HCT116 (cell line): ENCODE measurements around the gene HYI. TPM values are rescaled to one million over a fixed set of nuclear protein-coding genes. Genes with fewer than 3 reads are reported as not detected.

Experiments
- ATAC-seq: fragments of 200-7000 bp; cut with Tn5 transposase; 2 replicates; pipeline ENCODE4 v1.9.1; 2020; ENCODE audit warnings: mild to moderate bottlenecking, moderate library complexity
- BruUV-seq: library from RNA; stranded (reverse); fragments of 400-500 nt; replicated peaks from 2 replicates; lab custom pipeline; 2021; lab: Mats Ljungman, UMichigan
- CTCF ChIA-PET: fragments of 300-600 bp; sonication (Branson Sonifier 250); formaldehyde crosslinking; loops from one replicate; lab custom pipeline; 2021; ENCODE audit warnings: antibody characterized with exemption; lab: Charles Lee
- POLR2A ChIA-PET: fragments of 300-600, 350-600 bp; sonication (Branson Sonifier 250); formaldehyde crosslinking; loops from one replicate; lab custom pipeline; 2021; ENCODE audit warnings: antibody characterized with exemption; lab: Charles Lee
- RAD21 ChIA-PET, 2 experiments: fragments of 300-600 bp; sonication (Branson Sonifier 250); formaldehyde crosslinking; loops; one replicate each; lab custom pipeline; 2023; ENCODE audit warnings: low total read pairs in 2 of 2; ENCODE audit not compliant: uncharacterized antibody in 2 of 2, unreplicated experiment in 2 of 2, low non-redundant PET in 1 of 2; lab: Charles Lee
- DNase-seq: peaks from one replicate; pipeline ENCODE4 v3.0.0-alpha.2; 2010; ENCODE audit warnings: low read depth, low spot score
- H2AFZ ChIP-seq: fragments of 200-600 bp; shearing (Covaris generic), sonication (generic); 2 replicates; pipeline ENCODE4 v1.6.1; 2017; ENCODE audit warnings: low read depth, mixed run types, mixed read lengths, antibody characterized with exemption, low read length; ENCODE audit not compliant: poor library complexity, severe bottlenecking
- H3K27ac ChIP-seq: 2 replicates; pipeline ENCODE4 v1.5.1; 2012; ENCODE audit warnings: low read depth, low read length
- H3K27me3 ChIP-seq: fragments of 200-600 bp; sonication (generic); 2 replicates; pipeline ENCODE4 v1.6.1; 2016; ENCODE audit warnings: mixed run types, low read length, mixed read lengths; ENCODE audit not compliant: insufficient read depth
- H3K36me3 ChIP-seq, 2 experiments: fragments of 200-500 bp in 1 of 2; fragments of 200-600 bp in 1 of 2; sonication (Bioruptor generic) in 1 of 2; sonication (generic) in 1 of 2; 2 replicates each; pipeline versions ENCODE4 v1.5.1 to v1.6.1; 2014 to 2016; ENCODE audit warnings: low read length in 2 of 2, inconsistent platforms in 1 of 2, mixed read lengths in 1 of 2, mixed run types in 1 of 2; ENCODE audit not compliant: insufficient read depth in 2 of 2, control insufficient read depth in 1 of 2
- H3K4me1 ChIP-seq, 2 experiments: fragments of 200-600 bp in 1 of 2; sonication (generic) in 1 of 2; 2 replicates each; pipeline versions ENCODE4 v1.5.1 to v1.6.1; 2012 to 2017; ENCODE audit warnings: low read length in 2 of 2, inconsistent platforms in 1 of 2, mild to moderate bottlenecking in 1 of 2, mixed read lengths in 1 of 2, mixed run types in 1 of 2, moderate library complexity in 1 of 2; ENCODE audit not compliant: insufficient read depth in 2 of 2, control insufficient read depth in 1 of 2
- H3K4me2 ChIP-seq: fragments of 200-600 bp; sonication (generic); 2 replicates; pipeline ENCODE4 v1.6.1; 2017; ENCODE audit warnings: mixed run types, low read length, mixed read lengths
- H3K4me3 ChIP-seq, 2 experiments: fragments of 200-600 bp in 1 of 2; sonication (generic) in 1 of 2; replicated peaks in 1 of 2; 2 replicates each; pipeline ENCODE4 v1.5.1; 2011 to 2016; ENCODE audit warnings: low read length in 2 of 2, control low read depth in 1 of 2, low read depth in 1 of 2, mild to moderate bottlenecking in 1 of 2, mixed read lengths in 1 of 2, mixed run types in 1 of 2
- H3K79me2 ChIP-seq: fragments of 200-600 bp; sonication (generic); 2 replicates; pipeline ENCODE4 v1.6.1; 2017; ENCODE audit warnings: mild to moderate bottlenecking, mixed run types, low read length, moderate library complexity, mixed read lengths; ENCODE audit not compliant: insufficient read depth
- H3K9ac ChIP-seq: fragments of 200-600 bp; sonication (generic); 2 replicates; pipeline ENCODE4 v1.6.1; 2016; ENCODE audit warnings: low read length, mixed read lengths
- H3K9me2 ChIP-seq: fragments of 200-600 bp; sonication (generic), shearing (Covaris generic); 2 replicates; pipeline ENCODE4 v1.6.1; 2017; ENCODE audit warnings: mixed run types, mild to moderate bottlenecking, moderate library complexity; ENCODE audit not compliant: insufficient read depth
- H3K9me3 ChIP-seq, 2 experiments: fragments of 200-500 bp in 1 of 2; fragments of 200-600 bp in 1 of 2; sonication (Bioruptor generic) in 1 of 2; sonication (generic) in 1 of 2; 2 replicates each; pipeline ENCODE4 v1.6.1; 2014 to 2017; ENCODE audit warnings: low read length in 2 of 2, mixed read lengths in 2 of 2, inconsistent platforms in 1 of 2, low read depth in 1 of 2, mild to moderate bottlenecking in 1 of 2, mixed run types in 1 of 2, moderate library complexity in 1 of 2; ENCODE audit not compliant: control insufficient read depth in 1 of 2, insufficient read depth in 1 of 2
- H4K20me1 ChIP-seq: fragments of 200-600 bp; sonication (generic), shearing (Covaris generic); 2 replicates; pipeline ENCODE4 v1.6.1; 2017; ENCODE audit warnings: mixed run types, mild to moderate bottlenecking, moderate library complexity; ENCODE audit not compliant: insufficient read depth
- CEBPB ChIP-seq: IDR thresholded peaks from 2 replicates; pipeline ENCODE4 v1.6.1; 2012; ENCODE audit warnings: low read depth
- EGR1 ChIP-seq: IDR thresholded peaks from 2 replicates; pipeline ENCODE4 v1.6.1; 2012; ENCODE audit warnings: low read depth
- EZH2 ChIP-seq: fragments of 200-600 bp; sonication (generic); IDR thresholded peaks from 2 replicates; pipeline ENCODE4 v1.6.1; 2017; ENCODE audit warnings: antibody characterized with exemption, mixed run types
- FOSL1 ChIP-seq: IDR thresholded peaks from 2 replicates; pipeline ENCODE4 v1.6.1; 2012; ENCODE audit warnings: low read depth
- JUND ChIP-seq: IDR thresholded peaks from 2 replicates; pipeline ENCODE4 v1.6.1; 2012
- POLR2A ChIP-seq: IDR thresholded peaks from 2 replicates; pipeline ENCODE4 v1.7.0; 2011; ENCODE audit warnings: borderline replicate concordance; ENCODE audit not compliant: insufficient read depth, insufficient read length; ENCODE audit errors: extremely low read depth
- RAD21 ChIP-seq: IDR thresholded peaks from 2 replicates; pipeline ENCODE4 v1.6.1; 2012; ENCODE audit warnings: low read depth, mild to moderate bottlenecking
- SP1 ChIP-seq: IDR thresholded peaks from 2 replicates; pipeline ENCODE4 v1.6.1; 2012; ENCODE audit warnings: low read depth
- SRF ChIP-seq: IDR thresholded peaks from 2 replicates; pipeline ENCODE4 v1.6.1; 2012; ENCODE audit warnings: low read depth
- TCF7L2 ChIP-seq: IDR thresholded peaks from 2 replicates; pipeline ENCODE4 v1.7.0; 2011; ENCODE audit warnings: borderline replicate concordance, inconsistent platforms; ENCODE audit not compliant: insufficient read depth, insufficient read length; ENCODE audit errors: extremely low read depth
- YY1 ChIP-seq: IDR thresholded peaks from 2 replicates; pipeline ENCODE4 v1.6.1; 2011; ENCODE audit warnings: low read length, low read depth, moderate library complexity, mild to moderate bottlenecking; ENCODE audit not compliant: insufficient replicate concordance; ENCODE audit errors: extremely low read depth
- ZFX ChIP-seq: fragments of 450-650 bp; IDR thresholded peaks from 2 replicates; pipeline ENCODE4 v1.6.1; 2017
- ZNF274 ChIP-seq: fragments of 200-500 bp; sonication (Bioruptor generic); IDR thresholded peaks from 2 replicates; pipeline ENCODE4 v1.6.1; 2014; ENCODE audit warnings: mild to moderate bottlenecking, low read depth, low read length, inconsistent platforms
- intact Hi-C: fragments of 100-400 bp; cut with micrococcal nuclease; formaldehyde crosslinking; loops from 2 replicates; pipeline ENCODE4 v1.10.0; 2022
- total RNA-seq: library from RNA; stranded (reverse); gene quantifications from one replicate; pipeline ENCODE4 v1.2.1, GENCODE V29; 2021; ENCODE audit not compliant: unreplicated experiment
- TF ChIP-seq, protein P1 (sequence below): IDR thresholded peaks from 2 replicates; pipeline ENCODE4 v1.6.1; 2012
- TF ChIP-seq, protein P2 (sequence below): IDR thresholded peaks from 2 replicates; pipeline ENCODE4 v1.6.1; 2012
- TF ChIP-seq, protein P3 (sequence below): IDR thresholded peaks from 2 replicates; pipeline ENCODE4 v1.6.1; 2012; ENCODE audit warnings: low read depth
- TF ChIP-seq, protein P4 (sequence below): IDR thresholded peaks from 2 replicates; pipeline ENCODE4 v1.6.1; 2011; ENCODE audit warnings: mild to moderate bottlenecking, low read length, moderate library complexity; ENCODE audit not compliant: insufficient replicate concordance; ENCODE audit errors: extremely low read depth

HYI gene
- total RNA-seq, 1 experiment from 2014 or later, result 13.9 TPM

GRCh38 chr1:43422995-43423671 lies 30.6 kb downstream of the HYI start:
- H3K79me2 ChIP-seq, result no peaks in the 10 kb centered on the region

More at GRCh38 chr1:43422995-43423671, 30.6 kb downstream of the HYI start:
- H3K4me2 ChIP-seq, result peak overlapping the region; percentile 54
- ATAC-seq (peak; percentile 55), DNase-seq (no peak)
- H3K9me3 ChIP-seq, result no peaks in the 10 kb centered on the region
- intact Hi-C loops, result no loop called here
- peaks cover 8 to 38% of the 10 kb centered on the region in 2 experiments for H3K4me1 ChIP-seq
- ChIA-PET RAD21 (no interaction called here), CTCF (no interaction called here), POLR2A (no interaction called here)
- H3K27ac ChIP-seq, result peak overlapping the region; percentile 50
- H3K36me3 ChIP-seq, result peaks cover 20 to 34% of the 10 kb centered on the region in 2 experiments; a peak in 3 of 4 replicates
- no peaks in the 10 kb centered on the region for H3K27me3 ChIP-seq
- H4K20me1 ChIP-seq, result no peaks in the 10 kb centered on the region
- H2AFZ ChIP-seq, result no peak overlapping the region
- H3K9ac ChIP-seq, result no peak overlapping the region
- H3K4me3 ChIP-seq, result no peak overlapping the region
- BruUV-seq, result no TSS peak
- H3K9me2 ChIP-seq, result no peaks in the 10 kb centered on the region
- TF ChIP-seq SP1, result no peak
- no peak for TF ChIP-seq POLR2A
- TF ChIP-seq CEBPB, result no peak
- TF ChIP-seq SRF, result no peak
- TF ChIP-seq, protein P1, sequence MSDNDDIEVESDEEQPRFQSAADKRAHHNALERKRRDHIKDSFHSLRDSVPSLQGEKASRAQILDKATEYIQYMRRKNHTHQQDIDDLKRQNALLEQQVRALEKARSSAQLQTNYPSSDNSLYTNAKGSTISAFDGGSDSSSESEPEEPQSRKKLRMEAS, result no peak
- TF ChIP-seq, protein P2, sequence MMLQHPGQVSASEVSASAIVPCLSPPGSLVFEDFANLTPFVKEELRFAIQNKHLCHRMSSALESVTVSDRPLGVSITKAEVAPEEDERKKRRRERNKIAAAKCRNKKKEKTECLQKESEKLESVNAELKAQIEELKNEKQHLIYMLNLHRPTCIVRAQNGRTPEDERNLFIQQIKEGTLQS, result no peak
- TF ChIP-seq JUND, result no peak
- TF ChIP-seq, protein P3, sequence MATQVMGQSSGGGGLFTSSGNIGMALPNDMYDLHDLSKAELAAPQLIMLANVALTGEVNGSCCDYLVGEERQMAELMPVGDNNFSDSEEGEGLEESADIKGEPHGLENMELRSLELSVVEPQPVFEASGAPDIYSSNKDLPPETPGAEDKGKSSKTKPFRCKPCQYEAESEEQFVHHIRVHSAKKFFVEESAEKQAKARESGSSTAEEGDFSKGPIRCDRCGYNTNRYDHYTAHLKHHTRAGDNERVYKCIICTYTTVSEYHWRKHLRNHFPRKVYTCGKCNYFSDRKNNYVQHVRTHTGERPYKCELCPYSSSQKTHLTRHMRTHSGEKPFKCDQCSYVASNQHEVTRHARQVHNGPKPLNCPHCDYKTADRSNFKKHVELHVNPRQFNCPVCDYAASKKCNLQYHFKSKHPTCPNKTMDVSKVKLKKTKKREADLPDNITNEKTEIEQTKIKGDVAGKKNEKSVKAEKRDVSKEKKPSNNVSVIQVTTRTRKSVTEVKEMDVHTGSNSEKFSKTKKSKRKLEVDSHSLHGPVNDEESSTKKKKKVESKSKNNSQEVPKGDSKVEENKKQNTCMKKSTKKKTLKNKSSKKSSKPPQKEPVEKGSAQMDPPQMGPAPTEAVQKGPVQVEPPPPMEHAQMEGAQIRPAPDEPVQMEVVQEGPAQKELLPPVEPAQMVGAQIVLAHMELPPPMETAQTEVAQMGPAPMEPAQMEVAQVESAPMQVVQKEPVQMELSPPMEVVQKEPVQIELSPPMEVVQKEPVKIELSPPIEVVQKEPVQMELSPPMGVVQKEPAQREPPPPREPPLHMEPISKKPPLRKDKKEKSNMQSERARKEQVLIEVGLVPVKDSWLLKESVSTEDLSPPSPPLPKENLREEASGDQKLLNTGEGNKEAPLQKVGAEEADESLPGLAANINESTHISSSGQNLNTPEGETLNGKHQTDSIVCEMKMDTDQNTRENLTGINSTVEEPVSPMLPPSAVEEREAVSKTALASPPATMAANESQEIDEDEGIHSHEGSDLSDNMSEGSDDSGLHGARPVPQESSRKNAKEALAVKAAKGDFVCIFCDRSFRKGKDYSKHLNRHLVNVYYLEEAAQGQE, result no peak
- TF ChIP-seq YY1, result no peak
- no peak for TF ChIP-seq TCF7L2
- no peak for TF ChIP-seq EGR1
- TF ChIP-seq EZH2, result no peak
- no peak for TF ChIP-seq RAD21
- no peak for TF ChIP-seq ZFX
- no peak for TF ChIP-seq ZNF274
- TF ChIP-seq, protein P4, sequence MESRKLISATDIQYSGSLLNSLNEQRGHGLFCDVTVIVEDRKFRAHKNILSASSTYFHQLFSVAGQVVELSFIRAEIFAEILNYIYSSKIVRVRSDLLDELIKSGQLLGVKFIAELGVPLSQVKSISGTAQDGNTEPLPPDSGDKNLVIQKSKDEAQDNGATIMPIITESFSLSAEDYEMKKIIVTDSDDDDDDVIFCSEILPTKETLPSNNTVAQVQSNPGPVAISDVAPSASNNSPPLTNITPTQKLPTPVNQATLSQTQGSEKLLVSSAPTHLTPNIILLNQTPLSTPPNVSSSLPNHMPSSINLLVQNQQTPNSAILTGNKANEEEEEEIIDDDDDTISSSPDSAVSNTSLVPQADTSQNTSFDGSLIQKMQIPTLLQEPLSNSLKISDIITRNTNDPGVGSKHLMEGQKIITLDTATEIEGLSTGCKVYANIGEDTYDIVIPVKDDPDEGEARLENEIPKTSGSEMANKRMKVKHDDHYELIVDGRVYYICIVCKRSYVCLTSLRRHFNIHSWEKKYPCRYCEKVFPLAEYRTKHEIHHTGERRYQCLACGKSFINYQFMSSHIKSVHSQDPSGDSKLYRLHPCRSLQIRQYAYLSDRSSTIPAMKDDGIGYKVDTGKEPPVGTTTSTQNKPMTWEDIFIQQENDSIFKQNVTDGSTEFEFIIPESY, result no peak
- no peak for TF ChIP-seq FOSL1
